OCI-LY7 (cell line): ENCODE results near the gene RD3L.

Experiments
- EZH2phosphoT487 ChIP-seq: fragments of 200-600 bp; sonication (generic); IDR thresholded peaks from 2 replicates; pipeline ENCODE4 v1.6.1; 2018; ENCODE audit warnings: low read depth, borderline replicate concordance, mild to moderate bottlenecking, mixed run types, antibody characterized with exemption, low read length, moderate library complexity, mixed read lengths
- TF ChIP-seq, protein P1 (sequence below): fragments of 200-600 bp; sonication (generic); conservative IDR thresholded peaks from 2 replicates; pipeline ENCODE4 v1.5.1; 2014; ENCODE audit warnings: mild to moderate bottlenecking, antibody characterized with exemption, low read length, moderate library complexity, mixed read lengths

DNA sequence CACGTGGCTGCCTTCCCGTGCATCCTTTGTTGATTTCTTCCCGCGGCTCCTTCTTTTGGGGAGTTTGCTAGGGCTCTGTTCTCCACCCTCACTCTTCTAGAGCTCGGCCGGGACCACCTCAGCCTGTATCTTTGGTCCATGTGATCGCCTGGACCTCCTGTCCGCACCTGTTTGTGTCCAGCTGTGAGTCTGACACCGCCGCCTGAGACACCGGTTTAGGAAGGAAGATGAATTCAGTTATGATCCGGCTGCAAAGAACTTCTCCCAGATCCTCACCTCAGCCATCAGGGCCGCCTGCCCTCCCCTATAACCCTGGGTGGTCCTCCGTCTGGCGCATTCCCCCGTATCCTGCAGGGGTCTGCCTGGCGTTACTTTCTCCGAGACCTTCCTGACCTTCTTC lies 14.8 kb downstream of the RD3L start:
- TF ChIP-seq, protein P1, sequence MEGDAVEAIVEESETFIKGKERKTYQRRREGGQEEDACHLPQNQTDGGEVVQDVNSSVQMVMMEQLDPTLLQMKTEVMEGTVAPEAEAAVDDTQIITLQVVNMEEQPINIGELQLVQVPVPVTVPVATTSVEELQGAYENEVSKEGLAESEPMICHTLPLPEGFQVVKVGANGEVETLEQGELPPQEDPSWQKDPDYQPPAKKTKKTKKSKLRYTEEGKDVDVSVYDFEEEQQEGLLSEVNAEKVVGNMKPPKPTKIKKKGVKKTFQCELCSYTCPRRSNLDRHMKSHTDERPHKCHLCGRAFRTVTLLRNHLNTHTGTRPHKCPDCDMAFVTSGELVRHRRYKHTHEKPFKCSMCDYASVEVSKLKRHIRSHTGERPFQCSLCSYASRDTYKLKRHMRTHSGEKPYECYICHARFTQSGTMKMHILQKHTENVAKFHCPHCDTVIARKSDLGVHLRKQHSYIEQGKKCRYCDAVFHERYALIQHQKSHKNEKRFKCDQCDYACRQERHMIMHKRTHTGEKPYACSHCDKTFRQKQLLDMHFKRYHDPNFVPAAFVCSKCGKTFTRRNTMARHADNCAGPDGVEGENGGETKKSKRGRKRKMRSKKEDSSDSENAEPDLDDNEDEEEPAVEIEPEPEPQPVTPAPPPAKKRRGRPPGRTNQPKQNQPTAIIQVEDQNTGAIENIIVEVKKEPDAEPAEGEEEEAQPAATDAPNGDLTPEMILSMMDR: no peak
- TF ChIP-seq EZH2phosphoT487: no peak
